ENCODE measurements around the gene KIAA1614.

DNA sequence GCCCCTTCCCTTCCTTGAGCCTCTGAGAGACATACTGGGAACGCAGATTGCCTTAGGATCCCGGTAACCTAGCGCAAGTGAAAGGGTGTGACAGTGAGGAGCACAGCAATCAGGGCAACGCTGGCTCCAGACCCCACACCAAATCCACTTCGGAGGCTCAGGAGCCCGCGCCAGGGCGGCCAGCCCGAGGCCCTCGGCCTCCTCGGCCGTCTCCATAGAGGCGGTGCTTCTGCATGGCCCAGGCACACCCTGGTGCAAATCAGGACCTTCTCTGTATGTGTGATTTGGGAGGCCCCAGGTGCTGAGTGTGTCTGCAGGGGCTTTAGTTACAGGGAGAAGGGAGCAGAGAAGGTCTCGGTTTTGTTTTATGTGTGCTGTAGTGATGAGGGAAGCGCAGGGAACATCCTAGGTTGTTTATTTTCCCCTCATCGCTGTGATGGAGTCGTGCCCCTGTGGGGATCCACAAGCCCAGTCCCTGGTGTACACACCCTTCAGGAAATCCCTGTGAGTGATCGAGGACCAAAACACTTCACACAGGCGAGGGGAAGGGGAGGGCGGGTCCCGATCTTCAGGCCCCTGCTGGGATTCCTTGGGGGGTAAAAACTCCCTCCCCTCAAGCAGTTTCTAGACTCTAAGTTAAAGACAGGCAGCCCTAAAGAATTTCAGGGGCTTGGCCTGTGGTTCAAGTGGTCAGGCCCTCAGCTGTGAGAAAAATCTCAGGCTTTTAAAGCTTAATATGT, 9.4 kb downstream of the KIAA1614 start:
- no peak for TF ChIP-seq CTCF (IDR thresholded peaks at IDR 0.05; ENCODE audit: insufficient read depth, low read length)
- TF ChIP-seq, protein P1, sequence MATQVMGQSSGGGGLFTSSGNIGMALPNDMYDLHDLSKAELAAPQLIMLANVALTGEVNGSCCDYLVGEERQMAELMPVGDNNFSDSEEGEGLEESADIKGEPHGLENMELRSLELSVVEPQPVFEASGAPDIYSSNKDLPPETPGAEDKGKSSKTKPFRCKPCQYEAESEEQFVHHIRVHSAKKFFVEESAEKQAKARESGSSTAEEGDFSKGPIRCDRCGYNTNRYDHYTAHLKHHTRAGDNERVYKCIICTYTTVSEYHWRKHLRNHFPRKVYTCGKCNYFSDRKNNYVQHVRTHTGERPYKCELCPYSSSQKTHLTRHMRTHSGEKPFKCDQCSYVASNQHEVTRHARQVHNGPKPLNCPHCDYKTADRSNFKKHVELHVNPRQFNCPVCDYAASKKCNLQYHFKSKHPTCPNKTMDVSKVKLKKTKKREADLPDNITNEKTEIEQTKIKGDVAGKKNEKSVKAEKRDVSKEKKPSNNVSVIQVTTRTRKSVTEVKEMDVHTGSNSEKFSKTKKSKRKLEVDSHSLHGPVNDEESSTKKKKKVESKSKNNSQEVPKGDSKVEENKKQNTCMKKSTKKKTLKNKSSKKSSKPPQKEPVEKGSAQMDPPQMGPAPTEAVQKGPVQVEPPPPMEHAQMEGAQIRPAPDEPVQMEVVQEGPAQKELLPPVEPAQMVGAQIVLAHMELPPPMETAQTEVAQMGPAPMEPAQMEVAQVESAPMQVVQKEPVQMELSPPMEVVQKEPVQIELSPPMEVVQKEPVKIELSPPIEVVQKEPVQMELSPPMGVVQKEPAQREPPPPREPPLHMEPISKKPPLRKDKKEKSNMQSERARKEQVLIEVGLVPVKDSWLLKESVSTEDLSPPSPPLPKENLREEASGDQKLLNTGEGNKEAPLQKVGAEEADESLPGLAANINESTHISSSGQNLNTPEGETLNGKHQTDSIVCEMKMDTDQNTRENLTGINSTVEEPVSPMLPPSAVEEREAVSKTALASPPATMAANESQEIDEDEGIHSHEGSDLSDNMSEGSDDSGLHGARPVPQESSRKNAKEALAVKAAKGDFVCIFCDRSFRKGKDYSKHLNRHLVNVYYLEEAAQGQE (IDR thresholded peaks at IDR 0.05; ENCODE audit: insufficient replicate concordance, low read depth): no peak
- TF ChIP-seq POLR2AphosphoS5 (IDR thresholded peaks at IDR 0.05; ENCODE audit: low read depth): no peak

All from HL-60 (cell line).